Erythroblast (primary cell): Measurements from ENCODE around the gene FTSJ1.

ENCODE experiments used
- DNase-seq, 2 experiments: peaks; one replicate each; lab custom pipeline; 2025; lab: John Stamatoyannopoulos, UW
- GATA1 ChIP-seq: IDR thresholded peaks from 2 replicates; pipeline ENCODE4 v1.6.1; 2011; ENCODE audit warnings: low read depth, mild to moderate bottlenecking, control low read depth, low read length, moderate library complexity
- POLR2A ChIP-seq: IDR thresholded peaks from 2 replicates; pipeline ENCODE4 v1.6.1; 2011; ENCODE audit warnings: mild to moderate bottlenecking, low read length

The FTSJ1 gene

GRCh38 chrX:48496660-48497059, 20.7 kb downstream of the FTSJ1 start:
- no peak for TF ChIP-seq POLR2A
- TF ChIP-seq GATA1 = no peak

GRCh38 chrX:48497871-48498270, 21.9 kb downstream of the FTSJ1 start:
- DNase-seq = no peak
- TF ChIP-seq POLR2A (no peak), GATA1 (no peak)

More at GRCh38 chrX:48496660-48497059, 20.7 kb downstream of the FTSJ1 start:
- DNase-seq = no peak

GRCh38 chrX:48498374-48498809, 22.4 kb downstream of the FTSJ1 start:
- DNase-seq = peak in 1 of 2 experiments; percentile 2

GRCh38 chrX:48504261-48504660, 28.3 kb downstream of the FTSJ1 start:
- TF ChIP-seq POLR2A (no peak), GATA1 (no peak)
- DNase-seq = no peak

More at GRCh38 chrX:48498374-48498809, 22.4 kb downstream of the FTSJ1 start:
- TF ChIP-seq POLR2A = no peak
- no peak for TF ChIP-seq GATA1

- no peak for DNase-seq
- no peak for TF ChIP-seq POLR2A
- no peak for TF ChIP-seq GATA1
Observed at GRCh38 chrX:48505481-48505880, 29.5 kb downstream of the FTSJ1 start.

- no peak for DNase-seq
Observed at GRCh38 chrX:48507246-48507645, 31.2 kb downstream of the FTSJ1 start.

GRCh38 chrX:48508400-48509244, 32.6 kb downstream of the FTSJ1 start, which contains the start of gene PORCN:
Gene PORCN (plus strand): TSS chrX:48508992. CDS start chrX:48509821, 829 bp downstream.
- no peak for TF ChIP-seq GATA1
- peak; percentile 45 for TF ChIP-seq POLR2A
- peak; percentile 68 to 75 for DNase-seq

More at GRCh38 chrX:48507246-48507645, 31.2 kb downstream of the FTSJ1 start:
- no peak for TF ChIP-seq POLR2A

- TF ChIP-seq GATA1 (no peak), POLR2A (no peak)
- no peak for DNase-seq
Observed at GRCh38 chrX:48509245-48509590, 33.2 kb downstream of the FTSJ1 start.

- no peak for TF ChIP-seq GATA1
- no peak for TF ChIP-seq POLR2A
Observed at GRCh38 chrX:48509619-48510018, 33.6 kb downstream of the FTSJ1 start.

GRCh38 chrX:48511560-48511959, 35.6 kb downstream of the FTSJ1 start:
- TF ChIP-seq POLR2A (no peak), GATA1 (no peak)
- peak in 1 of 2 experiments; percentile 16 for DNase-seq

More at GRCh38 chrX:48509619-48510018, 33.6 kb downstream of the FTSJ1 start:
- DNase-seq = no peak

- DNase-seq = no peak
- no peak for TF ChIP-seq GATA1
- TF ChIP-seq POLR2A = no peak
Observed at GRCh38 chrX:48512371-48512935, 36.5 kb downstream of the FTSJ1 start.

GRCh38 chrX:48513670-48514069, 37.7 kb downstream of the FTSJ1 start:
- no peak for TF ChIP-seq GATA1
- TF ChIP-seq POLR2A = no peak

GRCh38 chrX:48514126-48514806, 38.3 kb downstream of the FTSJ1 start:
- DNase-seq = no peak
- TF ChIP-seq GATA1 = no peak
- TF ChIP-seq POLR2A = no peak

More at GRCh38 chrX:48513670-48514069, 37.7 kb downstream of the FTSJ1 start:
- DNase-seq = peak; percentile 4 to 9

- TF ChIP-seq GATA1 (no peak), POLR2A (no peak)
- no peak for DNase-seq
Observed at GRCh38 chrX:48514868-48515460, 39.0 kb downstream of the FTSJ1 start.
